ENCODE data around the gene TIMM17A. TPM values are rescaled to one million over a fixed set of nuclear protein-coding genes. Genes with fewer than 3 reads are reported as not detected.

TIMM17A gene
- polyA plus RNA-seq, 3 donors = 27.4 to 50.3 (median 45.4) TPM

DNA sequence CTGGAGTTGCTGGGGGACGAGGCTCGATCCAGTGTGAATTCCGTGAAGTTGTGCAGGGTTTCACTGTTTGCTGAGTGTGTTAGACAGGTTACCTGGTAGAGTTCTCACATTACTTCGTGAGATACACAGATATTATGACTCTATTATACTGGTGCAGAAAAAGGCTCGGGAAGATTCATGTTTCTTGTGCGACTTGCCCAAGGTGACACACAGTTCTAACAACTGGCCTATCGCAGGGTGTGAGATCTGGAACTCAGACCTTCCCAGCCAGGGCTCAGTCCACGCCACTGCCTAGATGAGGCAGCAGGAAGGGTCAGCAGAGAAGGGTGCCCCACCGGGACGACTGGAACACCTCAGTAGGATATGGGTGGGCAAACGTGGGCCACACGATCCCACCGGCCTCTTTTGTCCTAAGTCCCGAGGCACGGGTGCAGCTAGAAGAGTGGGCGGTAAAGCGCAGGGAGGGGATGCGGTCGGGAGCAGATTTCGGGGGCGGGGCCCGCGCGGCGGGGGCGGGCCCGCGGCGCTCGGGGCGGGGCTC is 26.8 kb downstream of the TIMM17A start:
- Histone ChIP-seq H3K9ac (ENCODE audit: insufficient read depth, low read length, poor library complexity, severe bottlenecking) (peak overlapping the region; percentile 96), H3K27me3 (ENCODE audit: control insufficient read depth in 2 of 2, insufficient read depth in 2 of 2, low read length in 2 of 2) (no peaks in the 10 kb centered on the region), H3K4me2 (replicated peaks; ENCODE audit: extremely low read depth, low read length, poor library complexity, severe bottlenecking) (peak overlapping the region; percentile 83), H3K4me3 (replicated peaks in 1 of 3; ENCODE audit: low read depth in 2 of 3, low read length in 3 of 3) (peak overlapping the region; percentile 32 to 89 (median 89)), H3K4me1 (ENCODE audit: control insufficient read depth in 1 of 2, insufficient read depth in 2 of 2, low read length in 2 of 2) (peaks cover 18 to 19% of the 10 kb centered on the region in 2 donors), H2AFZ (ENCODE audit: insufficient read depth, low read depth, low read length, poor library complexity, severe bottlenecking) (peak overlapping the region; percentile 91), H3K36me3 (replicated peaks in 1 of 2; ENCODE audit: control insufficient read depth in 1 of 2, insufficient read depth in 2 of 2, low read length in 2 of 2) (peaks cover 8 to 9% of the 10 kb centered on the region in 2 donors), H3K9me3 (replicated peaks in 1 of 2; ENCODE audit: control insufficient read depth in 1 of 2, insufficient read depth in 1 of 2, low read length in 2 of 2) (no peaks in the 10 kb centered on the region), H4K20me1 (ENCODE audit: insufficient read depth, low read length) (peaks cover 40% of the 10 kb centered on the region), H3K79me2 (ENCODE audit: insufficient read depth, low read length) (peaks cover 46% of the 10 kb centered on the region), H3K27ac (ENCODE audit: low read depth in 1 of 2, low read length in 2 of 2) (peak overlapping the region in 1 of 2 donors; percentile 88)
- intact Hi-C loops (cut with micrococcal nuclease) = no loop called here
- H3K4me1 Mint-ChIP-seq = peaks cover 28% of the 10 kb centered on the region
- peaks cover 12 to 16% of the 10 kb centered on the region in 2 donors for H3K36me3 Mint-ChIP-seq
- H3K27me3 Mint-ChIP-seq (ENCODE audit: low read depth in 3 of 3) = peaks cover 0 to 10% (median 2%) of the 10 kb centered on the region in 3 donors
- peak overlapping the region; percentile 94 to 95 for H3K4me3 Mint-ChIP-seq
- H3K9me3 Mint-ChIP-seq = no peaks in the 10 kb centered on the region
- TF ChIP-seq, protein P1, sequence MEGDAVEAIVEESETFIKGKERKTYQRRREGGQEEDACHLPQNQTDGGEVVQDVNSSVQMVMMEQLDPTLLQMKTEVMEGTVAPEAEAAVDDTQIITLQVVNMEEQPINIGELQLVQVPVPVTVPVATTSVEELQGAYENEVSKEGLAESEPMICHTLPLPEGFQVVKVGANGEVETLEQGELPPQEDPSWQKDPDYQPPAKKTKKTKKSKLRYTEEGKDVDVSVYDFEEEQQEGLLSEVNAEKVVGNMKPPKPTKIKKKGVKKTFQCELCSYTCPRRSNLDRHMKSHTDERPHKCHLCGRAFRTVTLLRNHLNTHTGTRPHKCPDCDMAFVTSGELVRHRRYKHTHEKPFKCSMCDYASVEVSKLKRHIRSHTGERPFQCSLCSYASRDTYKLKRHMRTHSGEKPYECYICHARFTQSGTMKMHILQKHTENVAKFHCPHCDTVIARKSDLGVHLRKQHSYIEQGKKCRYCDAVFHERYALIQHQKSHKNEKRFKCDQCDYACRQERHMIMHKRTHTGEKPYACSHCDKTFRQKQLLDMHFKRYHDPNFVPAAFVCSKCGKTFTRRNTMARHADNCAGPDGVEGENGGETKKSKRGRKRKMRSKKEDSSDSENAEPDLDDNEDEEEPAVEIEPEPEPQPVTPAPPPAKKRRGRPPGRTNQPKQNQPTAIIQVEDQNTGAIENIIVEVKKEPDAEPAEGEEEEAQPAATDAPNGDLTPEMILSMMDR (IDR thresholded peaks at IDR 0.05) = no peak
- peak overlapping the region; percentile 70 to 92 (median 89) for H3K27ac Mint-ChIP-seq
- WGBS (ENCODE audit: insufficient coverage) = 13% methylated on average over 28 of the region's 31 CpGs
- peak in 1 of 3 donors; percentile 6 for DNase-seq

DNA sequence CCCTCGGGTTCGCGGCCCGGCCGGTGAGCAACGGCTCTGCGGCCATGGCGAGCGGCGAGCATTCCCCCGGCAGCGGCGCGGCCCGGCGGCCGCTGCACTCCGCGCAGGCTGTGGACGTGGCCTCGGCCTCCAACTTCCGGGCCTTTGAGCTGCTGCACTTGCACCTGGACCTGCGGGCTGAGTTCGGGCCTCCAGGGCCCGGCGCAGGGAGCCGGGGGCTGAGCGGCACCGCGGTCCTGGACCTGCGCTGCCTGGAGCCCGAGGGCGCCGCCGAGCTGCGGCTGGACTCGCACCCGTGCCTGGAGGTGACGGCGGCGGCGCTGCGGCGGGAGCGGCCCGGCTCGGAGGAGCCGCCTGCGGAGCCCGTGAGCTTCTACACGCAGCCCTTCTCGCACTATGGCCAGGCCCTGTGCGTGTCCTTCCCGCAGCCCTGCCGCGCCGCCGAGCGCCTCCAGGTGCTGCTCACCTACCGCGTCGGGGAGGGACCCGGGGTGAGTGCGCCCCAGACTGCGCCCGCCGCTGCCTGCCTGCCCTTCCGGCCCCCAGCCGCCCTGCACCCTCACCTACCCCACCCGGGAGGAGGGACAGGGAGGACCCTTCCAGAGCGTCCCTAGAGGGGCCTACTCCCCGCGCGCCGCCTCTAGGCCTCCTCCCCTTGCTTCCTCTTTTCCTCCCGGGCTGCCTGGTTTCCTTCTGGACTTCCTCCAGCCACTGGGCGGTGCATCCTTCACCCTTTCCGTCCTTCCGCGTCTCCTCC is 27.5 kb downstream of the TIMM17A start, which contains the start of gene RNPEP:
RNPEP (plus strand) TSS at position 26 of the 757 bp plus-strand sequence; CDS start at position 45, 19 bp downstream.
- H3K4me3 Mint-ChIP-seq = peak within 1 kb of the TSS; percentile 95 to 97
- H4K20me1 ChIP-seq (ENCODE audit: insufficient read depth, low read length) = peaks cover 47% of the 10 kb centered on the region
- H3K9me3 Mint-ChIP-seq = no peaks in the 10 kb centered on the region
- H3K27ac Mint-ChIP-seq = peak within 1 kb of the TSS; percentile 79 to 93 (median 89)
- H3K4me3 ChIP-seq (replicated peaks in 1 of 3; ENCODE audit: low read depth in 2 of 3, low read length in 3 of 3) = peak within 1 kb of the TSS; percentile 70 to 89 (median 89)
- H3K79me2 ChIP-seq (ENCODE audit: insufficient read depth, low read length) = peaks cover 53% of the 10 kb centered on the region
- DNase-seq = peak; percentile 68 to 76 (median 73)
- peak within 1 kb of the TSS; percentile 83 for H3K4me2 ChIP-seq (replicated peaks; ENCODE audit: extremely low read depth, low read length, poor library complexity, severe bottlenecking)
- no peaks in the 10 kb centered on the region for H3K9me3 ChIP-seq (replicated peaks in 1 of 2; ENCODE audit: control insufficient read depth in 1 of 2, insufficient read depth in 1 of 2, low read length in 2 of 2)
- peaks cover 0 to 8% (median 2%) of the 10 kb centered on the region in 3 donors for H3K27me3 Mint-ChIP-seq (ENCODE audit: low read depth in 3 of 3)
- under 1% methylated on average over 79 of the region's 80 CpGs for WGBS (ENCODE audit: insufficient coverage)
- H3K4me1 ChIP-seq (ENCODE audit: control insufficient read depth in 1 of 2, insufficient read depth in 2 of 2, low read length in 2 of 2) = peaks cover 18 to 19% of the 10 kb centered on the region in 2 donors
- peaks cover 8 to 16% of the 10 kb centered on the region in 2 donors for H3K36me3 ChIP-seq (replicated peaks in 1 of 2; ENCODE audit: control insufficient read depth in 1 of 2, insufficient read depth in 2 of 2, low read length in 2 of 2)
- peak within 1 kb of the TSS; percentile 96 for H3K9ac ChIP-seq (ENCODE audit: insufficient read depth, low read length, poor library complexity, severe bottlenecking)
- TF ChIP-seq, protein P1 (IDR thresholded peaks at IDR 0.05) = peak; percentile 21
- no peaks in the 10 kb centered on the region for H3K27me3 ChIP-seq (ENCODE audit: control insufficient read depth in 2 of 2, insufficient read depth in 2 of 2, low read length in 2 of 2)
- H3K4me1 Mint-ChIP-seq = peaks cover 28% of the 10 kb centered on the region
- peaks cover 12 to 22% of the 10 kb centered on the region in 2 donors for H3K36me3 Mint-ChIP-seq
- peak within 1 kb of the TSS; percentile 42 to 88 for H3K27ac ChIP-seq (ENCODE audit: low read depth in 1 of 2, low read length in 2 of 2)
- H2AFZ ChIP-seq (ENCODE audit: insufficient read depth, low read depth, low read length, poor library complexity, severe bottlenecking) = peak within 1 kb of the TSS; percentile 91
- intact Hi-C loops (cut with micrococcal nuclease) = no loop called here

Measured in CD14-positive monocyte (primary cell).